NB4 (cell line): ENCODE results near the gene RPS6KA2.

Source experiments
- DNase-seq: peaks from one replicate; pipeline ENCODE4 v3.0.0; 2010; ENCODE audit warnings: low read depth
- H3K4me3 ChIP-seq: one replicate; pipeline ENCODE4 v1.5.1; 2011; ENCODE audit warnings: mild to moderate bottlenecking, low read depth, low read length, moderate library complexity
- MYC ChIP-seq: IDR thresholded peaks from 2 replicates; pipeline ENCODE4 v1.6.1; 2011; ENCODE audit warnings: low read depth, low read length
- POLR2A ChIP-seq: IDR thresholded peaks from 2 replicates; pipeline ENCODE4 v1.6.1; 2011; ENCODE audit warnings: mild to moderate bottlenecking; ENCODE audit not compliant: insufficient read length; ENCODE audit errors: extremely low read depth
- TF ChIP-seq, protein P1 (sequence below): IDR thresholded peaks from 2 replicates; pipeline ENCODE4 v1.6.1; 2011; ENCODE audit warnings: low read depth, low read length
- TF ChIP-seq, protein P2 (sequence below): IDR thresholded peaks from one replicate; pipeline ENCODE4 v1.5.1; 2012; ENCODE audit warnings: low read depth, low read length

Gene RPS6KA2

DNA sequence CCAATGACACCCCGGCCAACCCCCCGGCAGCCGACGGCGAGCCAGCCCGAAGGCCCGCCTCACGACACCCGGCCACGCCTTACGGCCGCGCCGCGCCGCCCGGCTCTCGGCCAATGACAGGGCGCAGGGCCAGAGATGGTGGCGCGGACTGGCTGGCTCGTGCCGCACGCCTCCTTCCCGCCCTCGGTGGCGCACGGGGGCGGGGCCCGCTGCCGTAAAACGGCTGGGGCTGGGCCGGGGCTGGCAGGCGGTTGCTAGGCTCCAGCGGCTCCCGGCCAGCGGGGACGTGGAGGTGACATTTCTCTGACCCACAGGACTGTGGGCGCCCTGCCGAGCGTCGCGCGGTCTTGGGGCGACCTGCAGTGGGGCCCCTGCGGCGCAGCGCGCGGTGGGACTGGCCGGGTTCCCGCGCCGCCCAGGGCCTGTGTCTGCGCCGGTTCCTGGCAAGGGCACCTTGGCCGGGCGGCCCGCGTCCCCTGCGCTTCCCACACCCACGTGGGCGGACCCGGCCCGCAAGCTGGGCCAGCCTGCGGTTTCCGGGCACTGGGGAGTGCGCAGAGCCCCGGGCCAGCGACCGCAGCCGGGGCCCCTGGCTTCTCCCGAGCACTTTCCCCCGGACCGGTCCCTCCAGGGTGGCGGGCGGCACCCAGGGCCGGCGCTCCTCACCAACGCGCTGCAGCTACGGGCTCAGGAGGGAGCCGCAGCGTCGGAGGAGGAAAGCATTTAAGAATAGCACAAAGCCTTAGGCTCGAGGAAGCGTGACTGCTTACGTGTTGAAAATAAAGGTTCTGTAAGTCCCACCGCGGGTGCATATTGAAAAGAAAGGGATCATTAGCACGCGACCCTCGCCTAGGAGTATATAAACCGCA, 243.9 kb downstream of the RPS6KA2 start, which contains the start of gene MPC1:
MPC1 (minus strand) TSS at position 8 of the 869 bp plus-strand sequence. CDS start 64 bp downstream, outside the sequence.
- DNase-seq: peak; percentile 99
- TF ChIP-seq, protein P1, sequence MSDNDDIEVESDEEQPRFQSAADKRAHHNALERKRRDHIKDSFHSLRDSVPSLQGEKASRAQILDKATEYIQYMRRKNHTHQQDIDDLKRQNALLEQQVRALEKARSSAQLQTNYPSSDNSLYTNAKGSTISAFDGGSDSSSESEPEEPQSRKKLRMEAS: peak; percentile 61
- TF ChIP-seq POLR2A: peak; percentile 73
- peak; percentile 59 for TF ChIP-seq MYC
- TF ChIP-seq, protein P2, sequence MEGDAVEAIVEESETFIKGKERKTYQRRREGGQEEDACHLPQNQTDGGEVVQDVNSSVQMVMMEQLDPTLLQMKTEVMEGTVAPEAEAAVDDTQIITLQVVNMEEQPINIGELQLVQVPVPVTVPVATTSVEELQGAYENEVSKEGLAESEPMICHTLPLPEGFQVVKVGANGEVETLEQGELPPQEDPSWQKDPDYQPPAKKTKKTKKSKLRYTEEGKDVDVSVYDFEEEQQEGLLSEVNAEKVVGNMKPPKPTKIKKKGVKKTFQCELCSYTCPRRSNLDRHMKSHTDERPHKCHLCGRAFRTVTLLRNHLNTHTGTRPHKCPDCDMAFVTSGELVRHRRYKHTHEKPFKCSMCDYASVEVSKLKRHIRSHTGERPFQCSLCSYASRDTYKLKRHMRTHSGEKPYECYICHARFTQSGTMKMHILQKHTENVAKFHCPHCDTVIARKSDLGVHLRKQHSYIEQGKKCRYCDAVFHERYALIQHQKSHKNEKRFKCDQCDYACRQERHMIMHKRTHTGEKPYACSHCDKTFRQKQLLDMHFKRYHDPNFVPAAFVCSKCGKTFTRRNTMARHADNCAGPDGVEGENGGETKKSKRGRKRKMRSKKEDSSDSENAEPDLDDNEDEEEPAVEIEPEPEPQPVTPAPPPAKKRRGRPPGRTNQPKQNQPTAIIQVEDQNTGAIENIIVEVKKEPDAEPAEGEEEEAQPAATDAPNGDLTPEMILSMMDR: no peak
- peak within 1 kb of the TSS; percentile 85 for H3K4me3 ChIP-seq

DNA sequence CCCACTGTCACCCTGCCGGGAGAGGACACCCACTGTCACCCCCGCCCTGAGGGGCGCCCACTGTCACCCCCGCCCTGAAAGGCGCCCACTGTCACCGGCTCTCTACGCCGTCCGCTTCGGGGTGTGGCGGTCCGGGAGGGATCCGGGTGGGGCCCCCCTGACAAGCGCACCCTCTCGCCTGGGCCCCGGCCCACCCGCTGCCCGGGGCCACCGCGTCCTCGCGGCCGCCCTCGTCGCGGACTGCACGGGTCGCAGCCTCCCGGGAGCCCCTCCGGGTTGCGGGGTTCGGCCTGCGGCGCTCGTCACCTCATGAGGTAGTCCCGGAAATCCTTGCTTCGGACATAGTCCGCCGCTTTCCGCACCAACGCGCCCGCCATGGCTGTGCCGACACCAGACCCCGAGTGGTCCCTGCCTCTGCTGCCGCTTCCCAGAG, 244.5 kb downstream of the RPS6KA2 start:
- TF ChIP-seq POLR2A: no peak
- no peak for TF ChIP-seq MYC
- TF ChIP-seq, protein P2: no peak
- TF ChIP-seq, protein P1: no peak
- H3K4me3 ChIP-seq: peak overlapping the region; percentile 82
- no peak for DNase-seq

DNA sequence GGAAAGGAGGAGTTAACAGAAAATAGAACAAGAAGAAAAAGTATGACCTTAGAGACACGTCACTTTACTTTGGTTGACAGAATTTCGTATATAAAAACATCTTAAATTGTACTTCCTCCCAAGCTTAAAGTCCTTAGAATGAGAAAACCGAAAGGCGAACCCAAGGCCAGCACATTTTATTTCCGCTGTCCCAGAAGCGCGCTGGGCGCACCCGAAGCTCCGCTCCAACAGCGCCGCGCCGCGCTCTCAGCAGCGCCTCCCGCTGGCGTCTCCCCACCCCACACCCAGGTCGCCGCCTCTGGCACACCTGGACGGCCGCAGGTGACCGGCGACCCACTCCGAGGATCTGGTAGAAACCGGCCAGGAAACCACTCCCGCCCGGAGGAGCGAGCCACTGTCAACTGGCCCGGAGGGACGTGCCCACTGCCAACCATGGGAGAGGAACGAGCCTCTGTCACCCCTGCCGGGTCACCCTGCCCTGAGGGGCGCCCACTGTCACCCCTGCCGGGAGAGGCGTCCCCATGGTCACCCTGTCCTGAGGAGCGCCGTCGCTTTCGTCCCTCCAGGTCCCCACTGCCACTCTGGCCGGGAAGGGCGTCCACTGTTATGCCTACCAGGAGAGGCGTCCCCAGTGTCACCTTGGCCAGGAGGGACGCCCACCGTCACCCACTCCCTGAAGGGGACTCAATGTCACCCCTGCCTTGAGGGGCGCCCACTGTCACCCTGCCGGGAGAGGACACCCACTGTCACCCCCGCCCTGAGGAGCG, 245.1 kb downstream of the RPS6KA2 start:
- peak; percentile 43; the same call in 1 of the 2 replicates for TF ChIP-seq MYC
- TF ChIP-seq POLR2A: no peak
- TF ChIP-seq, protein P2: peak; percentile 83
- TF ChIP-seq, protein P1: peak; percentile 50; the same call in 1 of the 2 replicates
- H3K4me3 ChIP-seq: peak overlapping the region; percentile 82
- peak; percentile 84 for DNase-seq

DNA sequence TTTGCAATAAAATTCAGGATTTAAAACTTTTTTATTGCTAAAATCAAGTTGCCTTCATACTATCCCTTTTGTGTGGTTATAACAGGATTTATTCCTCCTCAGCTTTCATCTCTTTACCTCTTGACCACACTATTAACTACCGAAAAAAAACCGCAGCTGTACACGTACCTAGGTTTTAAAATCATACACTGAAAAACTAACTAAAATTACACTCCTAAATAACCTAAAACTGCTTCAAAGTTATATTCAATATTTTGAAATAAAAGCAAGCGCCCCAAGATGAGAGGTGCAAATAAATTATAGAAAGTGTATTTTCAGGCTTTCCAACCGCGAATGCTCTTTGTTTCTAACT, 245.7 kb downstream of the RPS6KA2 start:
- peak overlapping the region; percentile 82 for H3K4me3 ChIP-seq
- TF ChIP-seq MYC: no peak
- DNase-seq: no peak

DNA sequence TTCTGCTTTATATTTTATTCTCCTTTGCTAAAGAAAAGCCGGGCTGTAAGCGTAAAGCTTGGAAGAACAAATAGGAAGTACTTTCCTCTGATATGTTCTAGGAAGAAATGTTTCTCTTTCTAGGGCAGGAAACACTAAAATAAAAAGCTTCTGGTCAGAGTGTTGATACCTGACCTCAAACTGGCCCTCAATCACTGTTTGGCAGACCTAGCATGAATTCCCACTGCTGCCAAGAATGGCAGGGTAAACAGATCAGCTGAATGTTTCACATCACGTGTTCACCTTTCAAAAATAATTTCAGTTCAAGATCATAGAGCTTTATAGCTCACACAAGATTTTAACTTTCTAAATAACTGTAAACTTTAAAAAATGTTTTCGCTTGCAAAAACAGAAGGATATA, 247.3 kb downstream of the RPS6KA2 start:
- TF ChIP-seq, protein P2: no peak
- TF ChIP-seq POLR2A (no peak), MYC (no peak)
- TF ChIP-seq, protein P1: no peak
- H3K4me3 ChIP-seq: peak overlapping the region; percentile 7
- no peak for DNase-seq

DNA sequence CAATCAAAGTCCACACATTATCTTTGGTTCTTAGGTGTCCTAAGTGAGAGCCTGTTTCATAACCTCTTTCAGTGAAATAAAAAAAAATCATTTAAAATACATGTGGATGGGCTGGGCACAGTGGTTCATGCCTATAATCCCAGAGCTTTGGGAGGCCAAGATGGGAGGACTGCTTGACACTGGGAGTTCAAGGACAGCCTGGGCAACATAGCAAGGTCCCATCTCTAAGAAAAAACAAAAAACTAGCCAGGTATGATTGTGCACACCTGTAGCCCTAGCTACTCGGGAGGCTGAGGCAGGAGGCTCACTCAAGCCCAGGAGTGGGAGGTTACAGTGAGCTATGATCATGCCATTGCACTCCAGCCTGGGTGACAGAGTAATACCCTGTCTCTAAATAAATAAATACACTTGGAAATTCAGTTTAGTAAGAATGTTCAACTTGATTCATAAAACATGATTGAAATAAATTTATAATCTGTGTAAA, 247.9 kb downstream of the RPS6KA2 start:
- H3K4me3 ChIP-seq: no peak overlapping the region
- no peak for DNase-seq
- TF ChIP-seq, protein P2: no peak
- no peak for TF ChIP-seq POLR2A
- TF ChIP-seq MYC: no peak
- TF ChIP-seq, protein P1: no peak
